Measurements from ENCODE around the gene PAX3.

DNA sequence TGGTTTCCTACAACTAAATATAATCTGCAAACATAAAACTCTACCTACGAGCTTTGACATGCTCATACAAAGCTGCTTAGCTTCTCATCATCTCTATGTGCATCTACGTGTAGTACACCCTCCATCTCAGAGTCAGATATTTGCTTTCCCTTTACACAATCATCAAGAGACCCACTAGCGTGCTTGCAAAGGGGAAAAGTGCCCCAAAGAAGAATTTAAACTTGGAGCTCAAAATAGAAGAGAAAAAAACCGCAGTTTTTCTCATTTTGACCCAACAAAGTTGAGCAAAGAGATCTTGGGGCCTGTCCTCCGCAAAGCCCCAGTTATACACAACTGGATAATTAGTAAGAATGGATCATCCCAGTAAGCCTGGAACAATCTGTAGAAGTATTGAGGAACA lies 104.1 kb downstream of the PAX3 start:
- TF ChIP-seq, protein P1, sequence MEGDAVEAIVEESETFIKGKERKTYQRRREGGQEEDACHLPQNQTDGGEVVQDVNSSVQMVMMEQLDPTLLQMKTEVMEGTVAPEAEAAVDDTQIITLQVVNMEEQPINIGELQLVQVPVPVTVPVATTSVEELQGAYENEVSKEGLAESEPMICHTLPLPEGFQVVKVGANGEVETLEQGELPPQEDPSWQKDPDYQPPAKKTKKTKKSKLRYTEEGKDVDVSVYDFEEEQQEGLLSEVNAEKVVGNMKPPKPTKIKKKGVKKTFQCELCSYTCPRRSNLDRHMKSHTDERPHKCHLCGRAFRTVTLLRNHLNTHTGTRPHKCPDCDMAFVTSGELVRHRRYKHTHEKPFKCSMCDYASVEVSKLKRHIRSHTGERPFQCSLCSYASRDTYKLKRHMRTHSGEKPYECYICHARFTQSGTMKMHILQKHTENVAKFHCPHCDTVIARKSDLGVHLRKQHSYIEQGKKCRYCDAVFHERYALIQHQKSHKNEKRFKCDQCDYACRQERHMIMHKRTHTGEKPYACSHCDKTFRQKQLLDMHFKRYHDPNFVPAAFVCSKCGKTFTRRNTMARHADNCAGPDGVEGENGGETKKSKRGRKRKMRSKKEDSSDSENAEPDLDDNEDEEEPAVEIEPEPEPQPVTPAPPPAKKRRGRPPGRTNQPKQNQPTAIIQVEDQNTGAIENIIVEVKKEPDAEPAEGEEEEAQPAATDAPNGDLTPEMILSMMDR (IDR thresholded peaks at IDR 0.05): no peak
- TF ChIP-seq POLR2A (IDR thresholded peaks at IDR 0.05): no peak

Data from breast epithelium (tissue), 3 donors.